Kidney (tissue), 14 donors: ENCODE results near the gene ME3. TPM values are rescaled to one million over a fixed set of nuclear protein-coding genes. Genes with fewer than 3 reads are reported as not detected.

ENCODE experiments used
- DNase-seq, 5 donors: peaks; one replicate each; pipeline ENCODE4 v3.0.0-alpha.2; 2013 to 2020
- FAIRE-seq: peaks from 2 replicates; lab custom pipeline; 2012; peaks lifted over from hg19 to GRCh38; lab: Jason Lieb, UNC
- H3K27ac ChIP-seq, 2 donors: one replicate each; pipeline ENCODE4 v1.7.0; 2013; ENCODE audit warnings: low read depth in 2 of 2, low read length in 2 of 2, inconsistent platforms in 1 of 2
- H3K27me3 ChIP-seq: one replicate; pipeline ENCODE4 v1.7.1; 2013; ENCODE audit warnings: low read length, inconsistent platforms; ENCODE audit not compliant: control insufficient read depth, insufficient read depth
- H3K36me3 ChIP-seq, 3 donors: one replicate each; pipeline versions ENCODE4 v1.7.0 to v1.7.1; 2013; ENCODE audit warnings: low read length in 3 of 3, control low read depth in 1 of 3, inconsistent platforms in 1 of 3; ENCODE audit not compliant: insufficient read depth in 3 of 3, control insufficient read depth in 2 of 3
- H3K4me1 ChIP-seq, 3 donors: one replicate each; pipeline versions ENCODE4 v1.7.0 to v1.7.1; 2013; ENCODE audit warnings: low read length in 3 of 3, inconsistent platforms in 1 of 3, low read depth in 1 of 3; ENCODE audit not compliant: control insufficient read depth in 2 of 3, insufficient read depth in 2 of 3
- H3K4me3 ChIP-seq, 3 donors: one replicate each; pipeline versions ENCODE4 v1.7.0 to v1.8.1; 2013; ENCODE audit warnings: low read length in 3 of 3, control low read depth in 1 of 3, inconsistent platforms in 1 of 3
- H3K9ac ChIP-seq, 3 donors: one replicate each; pipeline versions ENCODE4 v1.7.0 to v1.7.1; 2013; ENCODE audit warnings: low read length in 3 of 3, control low read depth in 1 of 3, inconsistent platforms in 1 of 3
- H3K9me3 ChIP-seq, 3 donors: one replicate each; pipeline versions ENCODE4 v1.7.0 to v1.7.1; 2013; ENCODE audit warnings: low read length in 3 of 3, control low read depth in 1 of 3, inconsistent platforms in 1 of 3; ENCODE audit not compliant: control insufficient read depth in 2 of 3, insufficient read depth in 1 of 3
- intact Hi-C: fragments of 100-400 bp; cut with DNase I; formaldehyde crosslinking; loops from one replicate; pipeline ENCODE4 v1.11.1; 2022
- polyA plus RNA-seq: library from polyadenylated mRNA; stranded (reverse); fragments of 350-450 nt; fragmentation: Illumina TruSeq; extraction: RNeasy Lipid Tissue Mini Kit (QIAGEN cat#74804); gene quantifications from one replicate; pipeline ENCODE4 v1.2.3, GENCODE V29; 2014; ENCODE audit warnings: low read depth, low replicate concordance; ENCODE audit not compliant: insufficient read depth
- total RNA-seq: library from RNA; stranded (reverse); fragmentation: NEBNext Ultra II Directional; extraction: Animal tissue kit (Norgen Biotek cat#: 25700); gene quantifications from one replicate; pipeline ENCODE4 v1.2.1, GENCODE V29; 2021
- TF ChIP-seq, protein P1 (sequence below): IDR thresholded peaks from 3 replicates; pipeline ENCODE4 v1.5.1; 2012; ENCODE audit warnings: mild to moderate bottlenecking, moderate library complexity, borderline replicate concordance; ENCODE audit not compliant: insufficient read depth; ENCODE audit errors: extremely low read depth
- donor health status: control.
- donor health status: control.
- donor health status: control.
- donor health status: control.
- donor health status: control.
- donor health status: DM: yes; HTN: yes; CAD: no.
- donor health status: Normal renal cell carcinoma (clear cell type).

ME3 gene
- total and polyA plus RNA-seq, 2 donors from 2014 or later, result 13.2 to 32.2 TPM

DNA sequence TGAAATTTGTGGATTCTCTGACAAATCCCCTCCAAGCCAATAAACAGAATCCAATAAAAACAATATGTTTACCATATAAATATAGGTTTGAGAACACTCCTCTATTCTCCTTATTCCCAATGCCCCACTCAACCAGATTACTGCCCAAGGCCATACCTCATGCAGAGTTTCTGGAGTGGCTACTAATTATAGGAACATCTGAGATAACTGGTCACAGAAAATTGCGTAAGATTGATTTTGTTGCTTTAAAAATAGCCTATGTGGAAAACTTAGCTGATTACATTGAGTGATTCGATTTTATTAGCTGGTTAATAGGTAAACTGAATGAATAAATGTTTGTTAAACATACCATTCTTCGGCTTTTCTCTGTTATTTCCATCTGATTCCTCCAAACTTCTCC is 48.0 kb downstream of the ME3 start:
- Histone ChIP-seq H3K9me3 (no peaks in the 10 kb centered on the region), H3K27ac (no peak overlapping the region), H3K4me3 (no peak overlapping the region), H3K9ac (no peak overlapping the region), H3K27me3 (no peaks in the 10 kb centered on the region), H3K36me3 (no peaks in the 10 kb centered on the region), H3K4me1 (peaks cover 0 to 9% (median 2%) of the 10 kb centered on the region in 3 donors)
- TF ChIP-seq, protein P1, sequence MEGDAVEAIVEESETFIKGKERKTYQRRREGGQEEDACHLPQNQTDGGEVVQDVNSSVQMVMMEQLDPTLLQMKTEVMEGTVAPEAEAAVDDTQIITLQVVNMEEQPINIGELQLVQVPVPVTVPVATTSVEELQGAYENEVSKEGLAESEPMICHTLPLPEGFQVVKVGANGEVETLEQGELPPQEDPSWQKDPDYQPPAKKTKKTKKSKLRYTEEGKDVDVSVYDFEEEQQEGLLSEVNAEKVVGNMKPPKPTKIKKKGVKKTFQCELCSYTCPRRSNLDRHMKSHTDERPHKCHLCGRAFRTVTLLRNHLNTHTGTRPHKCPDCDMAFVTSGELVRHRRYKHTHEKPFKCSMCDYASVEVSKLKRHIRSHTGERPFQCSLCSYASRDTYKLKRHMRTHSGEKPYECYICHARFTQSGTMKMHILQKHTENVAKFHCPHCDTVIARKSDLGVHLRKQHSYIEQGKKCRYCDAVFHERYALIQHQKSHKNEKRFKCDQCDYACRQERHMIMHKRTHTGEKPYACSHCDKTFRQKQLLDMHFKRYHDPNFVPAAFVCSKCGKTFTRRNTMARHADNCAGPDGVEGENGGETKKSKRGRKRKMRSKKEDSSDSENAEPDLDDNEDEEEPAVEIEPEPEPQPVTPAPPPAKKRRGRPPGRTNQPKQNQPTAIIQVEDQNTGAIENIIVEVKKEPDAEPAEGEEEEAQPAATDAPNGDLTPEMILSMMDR, result no peak
- intact Hi-C loops, result no loop called here
- DNase-seq (no peak), FAIRE-seq (no peak)

DNA sequence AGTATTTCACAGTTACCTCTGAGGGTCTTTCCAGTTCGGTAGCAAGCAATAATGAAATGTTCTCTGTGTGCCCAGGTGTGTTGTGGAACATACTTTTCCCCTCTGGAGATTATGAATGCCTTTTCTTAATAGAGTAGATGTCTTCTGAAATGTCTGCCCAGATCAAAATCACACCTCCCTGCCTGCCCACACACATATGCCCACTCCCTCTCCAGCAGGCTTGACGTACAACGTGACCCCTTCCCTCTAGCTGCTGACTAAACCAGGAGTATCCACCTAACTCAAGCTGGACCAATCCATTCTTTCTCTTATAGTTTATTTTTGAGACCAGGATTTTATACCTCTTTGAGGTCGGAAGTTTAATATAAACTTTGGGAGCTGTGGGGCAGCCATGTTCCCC is 48.7 kb downstream of the ME3 start:
- no peak for DNase-seq
- no peaks in the 10 kb centered on the region for H3K27me3 ChIP-seq
- no peaks in the 10 kb centered on the region for H3K36me3 ChIP-seq
- TF ChIP-seq, protein P1, result no peak
- no peak for FAIRE-seq
- no peak overlapping the region for H3K4me3 ChIP-seq
- peaks cover 0 to 9% (median 2%) of the 10 kb centered on the region in 3 donors for H3K4me1 ChIP-seq
- H3K27ac ChIP-seq, result no peak overlapping the region
- no peak overlapping the region for H3K9ac ChIP-seq
- H3K9me3 ChIP-seq, result no peaks in the 10 kb centered on the region
- intact Hi-C loops, result no loop called here

DNA sequence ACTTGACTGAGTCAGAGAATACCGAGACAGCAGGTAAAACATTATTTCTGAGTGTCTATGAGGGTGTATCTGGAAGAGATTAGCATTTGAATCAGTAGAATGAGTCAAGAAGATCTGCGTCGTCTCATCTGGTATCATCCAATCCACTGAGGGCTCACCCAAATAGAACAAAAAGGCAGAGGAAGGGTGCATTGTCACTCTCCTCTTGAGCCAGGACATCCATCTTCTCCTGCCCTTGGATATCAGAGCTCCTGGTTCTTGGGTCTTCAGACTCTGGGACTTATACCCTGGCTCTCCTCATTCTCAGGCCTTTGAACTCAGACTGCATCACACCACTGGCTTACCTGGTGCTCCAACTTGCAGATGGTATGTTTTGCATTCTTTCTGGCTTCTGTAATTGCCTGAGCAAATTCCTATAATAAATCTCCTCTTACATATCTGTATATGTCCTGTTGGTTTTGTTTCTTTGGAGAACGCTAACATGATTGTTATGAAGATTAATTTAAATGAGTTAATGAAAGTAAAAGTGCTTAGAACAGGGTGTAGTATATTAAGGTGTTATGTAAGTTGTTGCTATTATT is 49.3 kb downstream of the ME3 start:
- FAIRE-seq (no peak), DNase-seq (no peak)
- no peak overlapping the region for H3K9ac ChIP-seq
- TF ChIP-seq, protein P1, result no peak
- H3K9me3 ChIP-seq, result no peaks in the 10 kb centered on the region
- no peak overlapping the region for H3K4me3 ChIP-seq
- no peaks in the 10 kb centered on the region for H3K36me3 ChIP-seq
- intact Hi-C loops, result no loop called here
- H3K27me3 ChIP-seq, result no peaks in the 10 kb centered on the region
- H3K4me1 ChIP-seq, result peaks cover 0 to 9% (median 0%) of the 10 kb centered on the region in 3 donors
- H3K27ac ChIP-seq, result no peak overlapping the region

DNA sequence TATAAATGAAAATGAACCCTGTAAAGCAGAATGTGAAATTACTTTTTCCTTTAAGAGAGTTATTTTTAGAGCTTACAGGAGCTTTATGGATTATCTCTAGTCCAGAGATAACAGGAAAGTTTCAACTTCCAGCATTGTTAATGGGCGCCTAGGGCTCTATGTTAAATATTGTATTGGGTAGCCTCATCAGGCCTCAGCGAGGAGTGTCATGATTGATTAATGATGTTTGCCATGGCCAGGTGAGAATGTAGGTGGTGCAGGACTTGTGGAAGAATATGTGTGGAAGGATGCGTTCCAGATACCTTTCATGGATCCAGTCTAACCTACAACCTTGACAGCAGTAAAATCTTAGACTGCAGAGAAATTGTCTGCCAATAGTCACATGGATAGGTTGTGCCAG is 50.6 kb downstream of the ME3 start:
- Histone ChIP-seq H3K9ac (no peak overlapping the region), H3K27ac (no peak overlapping the region), H3K27me3 (no peaks in the 10 kb centered on the region), H3K9me3 (no peaks in the 10 kb centered on the region), H3K4me1 (peaks cover 0 to 9% (median 0%) of the 10 kb centered on the region in 3 donors), H3K36me3 (no peaks in the 10 kb centered on the region), H3K4me3 (no peak overlapping the region)
- intact Hi-C loops, result no loop called here
- FAIRE-seq (no peak), DNase-seq (no peak)
- TF ChIP-seq, protein P1, result no peak
